GM12878 (cell line): Measurements from ENCODE around the gene TUBA1A.

Experiments
- ATF3 ChIP-seq: IDR thresholded peaks from 2 replicates; pipeline ENCODE4 v1.6.1; 2011; ENCODE audit warnings: low read depth, mild to moderate bottlenecking, low read length, moderate library complexity, borderline replicate concordance; ENCODE audit errors: extremely low read depth
- HDAC2 ChIP-seq: fragments of 200-600 bp; sonication (generic); IDR thresholded peaks from 2 replicates; pipeline ENCODE4 v1.6.1; 2017
- SIN3A ChIP-seq: IDR thresholded peaks from 2 replicates; pipeline ENCODE4 v1.6.1; 2012; ENCODE audit warnings: low read depth, low read length, improper control_type of control experiment

GRCh38 chr12:49208146-49208545, 19.3 kb upstream of the TUBA1A start:
- TF ChIP-seq SIN3A (no peak), HDAC2 (no peak), ATF3 (no peak)
